Measurements from ENCODE around the gene SLC34A1.
"Not testable (repeated sequence)": the region's sequence is repeated elsewhere in the genome, so short reads cannot be mapped to it uniquely, and the experiment has no call there.

Gene SLC34A1

DNA sequence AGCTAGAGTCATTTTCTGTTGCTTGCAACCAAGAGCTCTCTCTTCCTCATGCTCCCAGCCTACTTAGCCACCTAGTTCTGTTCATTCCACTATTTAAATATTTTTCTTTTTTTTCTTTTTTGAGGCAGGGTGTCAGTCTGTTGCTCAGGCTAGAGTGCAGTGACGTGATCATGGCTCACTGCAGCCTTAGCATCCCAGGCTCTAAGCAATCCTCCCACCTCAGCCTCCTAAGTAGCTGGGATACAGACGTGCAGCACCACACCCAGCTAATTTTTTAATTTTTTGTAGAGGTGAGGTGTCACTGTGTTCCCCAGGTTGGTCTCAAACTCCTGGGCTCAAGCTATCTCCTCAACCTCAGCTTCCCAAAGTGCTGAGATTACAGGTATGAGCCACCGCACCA is 30.2 kb downstream of the SLC34A1 start:
- no peak for DNase-seq

DNA sequence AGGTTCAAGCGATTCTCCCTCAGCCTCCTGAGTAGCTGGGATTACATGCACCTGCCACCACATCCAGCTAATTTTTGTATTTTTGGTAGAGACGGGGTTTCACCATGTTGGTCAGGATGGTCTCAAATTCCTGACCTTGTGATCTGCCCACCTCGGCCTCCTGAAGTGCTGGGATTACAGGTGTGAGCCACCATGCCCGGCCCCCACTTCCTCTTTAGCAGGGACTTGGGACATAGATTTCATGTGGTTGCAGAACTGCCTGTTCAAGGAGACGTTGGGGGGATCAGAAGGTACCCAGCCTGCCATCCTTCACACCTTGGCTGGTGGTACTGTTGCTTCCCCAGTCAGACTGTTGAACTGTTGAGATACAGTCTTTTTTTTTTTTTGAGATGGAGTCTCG is 32.8 kb downstream of the SLC34A1 start:
- not testable (repeated sequence) for DNase-seq

DNA sequence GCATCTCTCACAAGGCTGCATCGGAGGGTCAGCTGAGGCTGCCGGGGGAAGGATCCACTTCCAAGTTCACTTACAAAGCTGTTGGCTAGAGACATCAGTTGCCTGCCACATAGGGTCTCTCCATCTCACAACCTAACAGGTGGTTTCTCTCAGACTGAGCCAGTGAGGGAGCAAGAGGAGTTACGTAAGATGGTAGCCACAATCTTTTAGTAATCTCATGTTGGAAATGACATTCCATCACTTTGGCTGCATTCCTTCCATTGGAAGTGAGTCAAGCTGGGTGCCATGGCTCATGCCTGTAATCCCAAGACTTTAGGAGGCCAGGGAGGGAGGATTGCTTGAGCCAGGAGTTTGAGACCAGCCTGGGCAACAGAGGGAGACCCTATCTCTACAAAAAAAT is 34.8 kb downstream of the SLC34A1 start:
- no peak for DNase-seq

DNA sequence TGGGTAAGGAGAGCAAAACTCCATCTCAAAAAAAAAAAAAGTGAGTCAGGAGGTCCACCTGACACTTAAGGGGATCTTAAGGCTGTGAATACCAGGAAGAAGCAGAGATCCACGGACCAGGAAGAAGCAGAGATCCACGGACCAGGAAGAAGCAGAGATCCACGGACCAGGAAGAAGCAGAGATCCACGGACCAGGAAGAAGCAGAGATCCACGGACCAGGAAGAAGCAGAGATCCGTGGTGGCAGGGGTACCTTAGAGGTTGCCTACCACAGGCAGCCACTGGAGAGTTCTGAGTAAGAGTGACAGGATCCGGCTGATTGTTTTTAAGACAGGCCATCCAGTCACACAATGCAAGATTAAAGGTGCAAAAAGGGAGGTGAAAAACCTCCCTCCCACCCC is 36.2 kb downstream of the SLC34A1 start:
- not testable (repeated sequence) for DNase-seq

DNA sequence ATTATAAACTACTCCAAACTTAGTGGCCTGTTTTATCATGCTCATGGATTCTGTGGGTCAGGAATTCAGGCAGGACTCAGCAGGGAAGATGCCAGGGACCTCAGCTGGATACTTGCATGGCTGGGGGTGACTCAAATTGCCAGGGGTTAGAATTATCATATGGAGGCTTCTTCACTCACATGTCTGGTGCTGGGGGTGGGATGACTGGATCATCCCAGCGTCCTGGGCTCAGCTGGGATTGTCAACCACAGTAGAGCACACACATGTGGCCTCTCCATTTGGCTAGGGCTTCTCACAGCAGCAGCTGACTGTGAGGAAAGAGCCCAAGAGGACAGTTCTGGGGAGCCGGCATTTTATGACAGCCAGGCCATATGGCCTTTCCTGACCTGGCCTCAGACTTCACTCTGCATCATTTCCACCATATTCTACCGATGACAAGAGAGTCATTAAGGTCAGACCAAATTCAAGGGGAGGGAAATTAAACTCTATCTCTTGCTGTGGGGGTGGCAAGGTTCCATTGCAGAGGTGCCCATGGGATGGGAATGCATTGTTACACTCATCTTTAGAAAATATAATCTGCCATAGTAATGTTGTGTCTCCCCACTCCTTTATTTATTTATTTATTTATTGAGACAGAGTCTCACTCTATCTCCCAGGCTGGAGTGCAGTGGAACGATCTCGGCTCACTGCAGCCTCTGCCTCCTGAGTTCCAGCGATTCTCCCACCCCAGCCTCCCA is 37.0 kb downstream of the SLC34A1 start:
- no peak for DNase-seq

DNA sequence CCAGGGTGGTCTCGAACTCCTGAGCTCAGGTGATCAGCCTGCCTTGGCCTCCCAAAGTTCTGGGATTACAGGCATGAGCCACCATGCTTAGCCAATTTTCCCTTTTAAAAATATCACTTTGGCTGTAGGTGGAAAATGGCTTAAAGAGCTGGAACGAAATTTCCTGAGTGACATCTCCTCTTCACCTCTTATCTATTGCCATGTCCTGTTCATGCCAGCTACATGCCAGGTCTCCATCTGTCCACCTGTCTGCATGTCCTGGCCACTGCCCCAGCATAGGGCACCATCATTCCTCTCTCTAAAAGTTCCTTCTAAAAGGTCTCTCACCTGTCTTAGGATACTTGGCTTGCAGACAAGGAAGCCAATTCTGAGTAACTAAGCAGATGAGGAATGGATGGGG is 39.4 kb downstream of the SLC34A1 start:
- no peak for DNase-seq

DNA sequence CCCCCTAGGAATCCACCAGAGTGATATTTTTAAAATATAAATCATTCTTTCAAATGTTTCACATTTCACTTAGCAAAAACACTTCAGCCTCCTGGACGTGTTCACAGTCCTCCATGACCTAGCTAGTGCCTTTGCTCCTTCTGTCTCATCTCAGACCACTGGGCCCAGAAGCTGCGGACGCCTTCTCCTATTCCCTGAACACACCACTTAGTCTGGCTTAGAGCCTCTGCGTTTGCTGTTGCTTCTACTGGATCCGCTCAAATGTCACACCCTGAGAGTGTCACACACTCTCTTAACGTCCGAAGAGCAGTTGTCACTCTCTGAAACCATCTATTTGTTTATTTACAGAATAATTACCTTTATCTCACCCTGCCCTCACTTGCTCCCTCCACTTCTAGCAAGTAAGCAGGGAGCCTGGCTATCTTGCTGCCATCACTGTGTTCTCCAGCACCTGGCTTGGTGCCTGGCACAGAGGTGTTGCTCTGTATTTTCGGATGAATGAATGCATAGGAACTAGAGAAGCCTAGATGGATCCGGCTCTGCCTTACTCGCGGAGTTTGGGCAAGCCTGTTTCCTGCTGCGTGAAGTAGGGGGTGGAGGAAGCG is 41.1 kb downstream of the SLC34A1 start:
- DNase-seq, result no peak

DNA sequence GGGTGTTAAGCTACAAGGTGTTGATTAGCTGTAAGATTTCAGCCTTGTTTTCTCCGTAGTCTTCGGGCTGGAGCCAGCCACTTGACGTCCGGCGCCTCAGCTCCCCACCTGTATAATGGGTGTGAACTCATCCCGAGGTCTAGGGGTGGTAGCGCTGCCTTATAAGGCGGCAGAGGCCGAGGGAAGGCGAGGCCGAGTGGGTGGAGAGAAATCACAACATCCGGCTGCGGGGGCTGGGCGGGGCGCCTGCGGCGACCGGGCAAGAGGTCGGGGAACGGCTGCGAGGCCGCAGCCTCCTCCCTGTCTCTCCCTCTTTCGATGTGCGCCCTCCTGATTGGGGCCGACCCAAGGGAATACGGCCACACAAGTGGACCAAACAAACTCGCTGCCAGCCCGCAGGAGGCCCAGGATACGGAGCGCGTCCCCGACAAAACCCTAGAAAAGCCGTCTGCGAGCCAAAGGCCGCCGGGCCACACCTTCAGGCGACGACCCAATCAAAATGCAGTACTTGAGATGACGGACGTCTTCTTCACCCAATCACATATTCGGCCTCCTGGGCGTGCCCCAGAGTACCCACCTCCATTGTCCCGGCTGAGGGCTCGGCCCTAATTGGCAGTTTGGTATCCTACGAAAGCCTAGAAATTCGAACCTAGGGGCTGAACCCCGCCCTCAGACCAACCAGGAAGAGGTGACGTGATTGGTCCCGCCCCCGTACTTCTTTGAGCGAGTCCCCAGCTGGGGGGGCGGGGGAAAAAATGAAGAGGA is 41.7 kb downstream of the SLC34A1 start:
- peak; percentile 99 for DNase-seq

DNA sequence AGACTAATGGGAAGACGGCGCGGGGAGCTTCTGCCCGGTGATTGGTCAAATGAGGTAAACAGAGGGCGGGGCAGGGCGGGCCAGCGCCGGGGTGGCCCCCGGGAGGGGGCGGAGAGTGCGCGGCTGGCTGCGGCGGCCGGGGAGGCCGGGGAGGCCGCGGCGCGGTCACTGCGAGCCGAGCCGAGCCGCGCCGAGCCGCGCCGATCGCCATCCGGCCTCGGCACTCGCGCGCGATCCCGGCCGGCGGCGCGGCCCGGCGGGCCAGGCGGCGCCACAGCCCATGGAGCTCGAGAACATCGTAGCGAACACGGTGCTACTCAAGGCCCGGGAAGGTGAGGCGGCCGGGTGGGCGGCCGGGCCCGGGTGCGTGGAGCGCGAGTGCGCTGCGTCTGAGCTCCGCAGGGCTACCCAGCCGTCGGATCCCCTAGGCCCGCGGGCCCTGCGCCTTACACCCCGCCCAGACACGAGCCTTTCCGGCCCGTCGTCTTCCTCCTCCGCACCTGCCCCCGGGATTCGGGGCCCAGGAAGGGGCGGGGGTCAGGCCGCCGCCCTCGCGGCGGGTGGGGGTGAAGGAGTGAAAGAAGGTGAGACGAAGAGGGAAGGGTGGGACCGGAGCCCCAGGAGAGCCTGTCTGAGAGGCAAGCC is 42.5 kb downstream of the SLC34A1 start, which contains the start of gene GRK6:
Gene GRK6 (plus strand): TSS at position 111 of the 645 bp plus-strand sequence. CDS start 170 bp downstream, at position 281.
- DNase-seq, result peak; percentile 57

DNA sequence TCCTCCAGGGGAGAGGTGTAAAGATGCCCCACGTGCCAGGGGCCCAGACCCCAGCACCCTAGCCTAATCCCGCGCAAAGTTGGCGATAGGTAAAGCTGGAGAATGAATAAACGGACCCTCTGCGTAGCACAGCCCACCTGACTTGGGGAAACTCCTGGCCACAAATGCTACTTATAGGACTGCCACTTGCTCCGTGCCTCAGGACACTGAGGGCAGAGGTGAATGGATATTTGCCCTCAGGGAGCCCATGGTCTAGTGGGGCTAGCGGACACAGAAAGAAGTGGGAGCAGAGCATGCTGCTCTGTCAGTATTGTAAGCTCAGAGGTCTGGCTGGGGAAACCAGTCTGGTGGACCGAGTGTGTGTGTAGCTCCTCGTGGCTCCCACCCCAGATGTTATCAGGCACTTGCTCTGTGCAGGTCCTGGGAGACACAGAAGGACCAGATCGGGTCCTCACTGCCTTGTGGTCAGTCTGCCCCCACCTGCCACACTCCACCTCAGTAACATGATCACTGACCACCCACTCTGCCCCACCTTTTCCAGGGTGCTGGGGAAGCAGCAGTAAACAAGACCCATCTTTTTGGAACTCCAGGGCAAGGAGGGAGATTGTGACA is 43.1 kb downstream of the SLC34A1 start:
- no peak for DNase-seq

DNA sequence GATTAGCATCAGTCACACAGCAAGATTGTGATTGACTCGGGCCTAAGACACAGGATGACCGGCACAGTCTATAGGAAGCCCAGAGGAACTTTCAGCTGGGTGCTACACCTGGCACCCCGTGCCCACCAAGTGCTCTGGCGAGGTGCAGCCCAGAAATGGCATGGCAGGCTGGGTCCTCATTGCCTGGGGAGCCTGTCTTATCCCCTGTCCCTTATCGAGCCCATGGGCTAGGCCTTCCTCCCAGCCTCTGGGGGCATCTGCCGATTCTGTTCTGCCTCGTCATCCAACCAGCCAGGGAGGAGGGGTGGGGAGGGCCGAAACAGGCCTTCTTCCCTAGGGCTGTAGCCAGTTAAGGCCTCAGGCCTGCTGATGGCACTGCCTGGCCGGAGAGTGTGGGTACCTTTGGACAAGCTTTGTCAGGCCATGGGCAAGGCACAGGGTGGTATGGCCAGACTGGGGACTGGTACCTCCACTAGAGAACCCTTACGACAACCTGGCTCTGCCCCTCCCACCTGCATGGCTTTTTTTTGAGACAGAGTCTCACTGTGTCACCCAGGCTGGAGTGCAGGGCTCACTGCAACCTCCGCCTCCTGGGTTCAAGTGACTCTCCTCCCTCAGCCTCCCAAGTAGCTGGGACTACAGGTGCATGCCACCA is 43.8 kb downstream of the SLC34A1 start:
- no peak for DNase-seq

DNA sequence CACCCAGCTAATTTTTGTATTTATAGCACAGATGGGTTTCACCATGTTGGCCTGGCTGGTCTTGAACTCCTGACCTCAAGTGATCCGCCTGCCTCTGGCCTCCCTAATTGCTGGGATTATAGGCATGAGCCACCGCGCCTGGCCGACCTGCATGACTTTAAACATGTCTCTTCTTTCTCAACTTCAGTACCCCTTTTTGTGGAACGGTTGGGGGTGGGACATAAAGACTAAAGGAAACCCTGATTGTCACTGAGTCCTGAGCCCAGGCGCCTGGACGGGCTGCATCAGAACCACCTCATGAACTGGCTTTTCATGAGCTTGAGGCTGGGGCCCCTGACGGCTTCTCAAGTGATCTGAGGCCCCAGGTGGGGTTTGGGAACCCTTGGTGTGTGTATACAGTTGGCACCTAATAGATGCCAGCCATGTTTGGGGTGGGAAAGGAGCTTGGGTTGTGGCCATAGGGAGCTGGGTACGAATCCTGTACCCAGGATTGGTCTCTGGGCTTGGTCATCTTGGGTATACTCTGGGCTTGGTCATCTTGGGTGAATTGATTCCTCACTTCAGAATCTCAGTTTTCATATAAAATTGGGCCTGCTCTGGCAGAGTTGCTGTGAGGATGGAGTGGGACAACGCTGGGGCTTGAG is 44.5 kb downstream of the SLC34A1 start:
- DNase-seq, result no peak

DNA sequence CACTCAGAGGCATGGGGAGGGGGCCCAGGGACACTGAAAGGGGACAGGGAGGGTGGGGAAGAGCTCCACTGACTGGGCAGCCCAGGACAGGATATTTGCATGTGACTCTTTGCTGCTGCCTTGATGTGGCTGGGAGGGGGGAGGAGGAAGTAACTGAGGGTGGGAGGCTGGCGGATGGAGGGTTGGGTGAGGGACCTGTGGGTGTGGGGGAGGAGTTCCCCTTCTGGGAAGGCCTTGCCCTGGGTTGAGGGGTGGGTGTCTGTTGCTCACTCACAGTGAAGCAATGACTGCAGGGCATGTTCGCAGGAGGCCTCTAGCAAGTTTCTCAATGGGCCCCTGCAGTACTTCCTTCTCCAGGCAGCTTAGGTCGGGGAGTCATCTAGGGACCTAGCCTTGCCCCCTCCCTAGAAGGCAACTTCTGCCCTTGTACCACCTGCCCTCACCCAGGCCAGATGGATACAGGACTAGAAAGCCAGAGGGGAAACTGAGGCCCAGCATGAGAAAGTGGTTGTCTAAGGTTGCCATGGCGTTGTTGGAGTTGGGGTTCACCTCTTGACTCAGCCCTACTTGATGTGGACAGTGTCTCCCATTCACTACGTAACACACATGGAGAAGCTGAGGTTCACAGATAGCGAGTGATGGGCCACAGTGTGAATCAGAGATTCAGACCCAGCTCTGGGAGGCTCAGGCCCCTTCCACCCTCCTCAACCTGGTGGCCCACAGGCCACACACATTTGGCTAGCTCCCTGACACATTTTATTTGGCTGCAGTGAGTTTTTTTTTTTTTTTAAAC is 45.2 kb downstream of the SLC34A1 start:
- peak; percentile 72 for DNase-seq

DNA sequence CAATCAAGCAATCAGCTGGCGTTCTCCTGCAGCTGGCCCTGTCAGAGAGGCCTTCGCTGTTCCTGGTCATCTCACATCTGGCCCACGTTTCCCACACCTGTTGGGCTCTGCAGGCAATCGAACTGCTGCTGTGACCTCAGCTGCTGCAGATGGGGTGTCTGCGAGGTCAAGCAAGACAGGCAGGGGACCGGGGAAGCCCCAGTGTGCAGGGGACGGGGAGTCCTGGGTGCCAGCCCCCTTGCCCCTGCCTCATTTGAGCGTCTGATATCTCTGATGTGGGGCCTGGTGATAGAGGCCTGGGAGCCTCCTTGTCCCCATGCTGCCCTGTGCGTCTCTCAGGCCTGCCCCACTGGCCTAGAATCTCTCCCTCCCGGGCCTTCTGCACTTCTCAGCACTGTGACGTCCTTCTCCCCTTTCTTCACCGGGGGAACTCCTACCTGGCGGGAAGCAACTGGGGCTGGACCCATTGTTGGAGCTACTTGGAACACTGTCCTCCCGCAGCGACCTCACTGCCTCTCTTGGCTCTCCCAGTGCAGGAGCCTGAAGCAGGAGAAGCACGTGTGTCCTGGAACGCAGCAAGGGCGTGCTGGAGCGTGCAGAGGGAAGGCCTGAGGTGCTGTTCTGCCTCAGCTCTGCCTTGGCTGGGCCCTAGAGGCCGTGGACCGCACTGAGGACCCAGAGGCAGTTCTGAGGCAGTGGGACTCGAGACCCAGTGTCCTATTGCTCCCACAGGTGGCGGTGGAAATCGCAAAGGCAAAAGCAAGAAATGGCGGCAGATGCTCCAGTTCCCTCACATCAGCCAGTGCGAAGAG is 46.1 kb downstream of the SLC34A1 start:
- DNase-seq, result no peak

DNA sequence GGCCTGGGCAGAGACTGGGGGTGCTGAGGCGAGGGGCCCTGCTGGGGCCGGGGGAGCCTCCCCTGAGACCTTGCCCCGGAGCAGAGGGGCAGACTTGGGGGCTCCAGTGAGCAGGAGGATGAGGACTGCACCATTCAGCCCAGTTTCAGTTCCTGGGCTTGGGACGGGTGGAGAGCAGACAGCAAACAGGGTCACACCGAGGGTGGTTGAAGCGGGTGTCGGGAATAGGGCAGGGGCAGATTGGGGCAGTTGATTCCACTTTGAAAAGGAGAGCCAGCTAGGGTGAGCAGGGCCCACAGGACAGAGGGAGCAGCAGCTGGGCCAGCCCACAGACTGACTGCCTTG is 46.7 kb downstream of the SLC34A1 start:
- DNase-seq, result no peak

DNA sequence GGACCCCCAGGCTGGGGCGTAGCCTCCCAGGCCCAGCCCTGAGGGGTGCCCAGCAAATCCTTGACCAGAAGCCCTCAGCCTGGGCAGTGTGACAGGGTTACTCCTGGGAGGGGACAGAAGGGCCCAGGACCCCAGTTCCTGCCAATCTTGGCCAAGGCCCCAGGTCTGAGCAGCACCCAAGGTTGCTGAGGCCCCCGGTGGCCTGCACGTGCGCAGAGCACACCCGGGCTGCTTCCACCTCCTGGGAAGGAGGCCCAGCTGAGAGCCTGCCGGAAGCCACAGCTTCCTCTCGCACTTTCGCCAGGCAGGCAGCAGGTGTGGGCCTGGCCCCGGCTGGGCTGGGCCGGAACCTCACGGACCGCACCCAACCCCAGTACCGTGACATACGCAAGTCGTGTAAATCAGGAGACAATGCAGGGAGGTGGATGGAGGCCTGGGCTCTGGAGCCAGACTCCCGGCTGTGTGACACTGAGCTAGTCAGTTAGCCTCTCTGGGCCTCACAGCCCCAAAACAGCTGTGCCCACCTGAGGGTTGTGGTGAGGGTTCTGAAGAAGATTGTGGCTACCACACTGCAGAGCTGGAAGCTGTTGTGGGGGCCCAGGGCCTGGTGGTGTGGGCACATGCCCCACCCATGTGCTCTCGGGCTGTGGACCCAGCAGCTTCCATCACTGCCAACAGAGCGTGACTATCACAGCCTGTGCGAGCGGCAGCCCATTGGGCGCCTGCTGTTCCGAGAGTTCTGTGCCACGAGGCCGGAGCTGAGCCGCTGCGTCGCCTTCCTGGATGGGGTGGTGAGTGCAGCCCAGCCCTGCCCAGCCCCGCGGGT is 47.3 kb downstream of the SLC34A1 start:
- peak; percentile 55 for DNase-seq

DNA sequence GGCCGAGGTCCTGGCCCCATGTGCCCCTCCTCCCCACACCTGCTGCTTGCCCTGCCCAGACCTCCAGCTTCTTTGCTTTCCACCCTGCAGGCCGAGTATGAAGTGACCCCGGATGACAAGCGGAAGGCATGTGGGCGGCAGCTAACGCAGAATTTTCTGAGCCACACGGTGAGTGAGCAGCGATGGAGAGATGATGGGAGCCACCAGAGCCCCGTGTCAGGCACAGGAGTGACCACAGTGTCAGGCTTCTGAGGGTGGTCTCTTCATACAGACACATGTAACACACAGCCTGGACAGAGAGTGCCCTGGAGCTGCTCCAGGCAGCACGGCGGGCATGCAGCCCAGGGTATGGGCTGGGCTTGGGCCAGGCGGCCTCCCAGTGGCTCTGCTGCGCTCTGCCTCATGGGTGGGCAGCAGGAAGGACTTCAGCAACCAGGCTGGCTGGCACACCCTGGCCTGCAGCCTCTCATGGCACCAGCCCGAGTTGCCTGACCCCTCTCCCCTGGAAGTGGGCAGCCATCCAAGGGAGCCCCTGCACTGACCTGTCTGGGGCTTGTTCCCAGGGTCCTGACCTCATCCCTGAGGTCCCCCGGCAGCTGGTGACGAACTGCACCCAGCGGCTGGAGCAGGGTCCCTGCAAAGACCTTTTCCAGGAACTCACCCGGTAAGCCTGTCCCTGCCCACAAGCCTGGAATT is 48.1 kb downstream of the SLC34A1 start:
- no peak for DNase-seq

DNA sequence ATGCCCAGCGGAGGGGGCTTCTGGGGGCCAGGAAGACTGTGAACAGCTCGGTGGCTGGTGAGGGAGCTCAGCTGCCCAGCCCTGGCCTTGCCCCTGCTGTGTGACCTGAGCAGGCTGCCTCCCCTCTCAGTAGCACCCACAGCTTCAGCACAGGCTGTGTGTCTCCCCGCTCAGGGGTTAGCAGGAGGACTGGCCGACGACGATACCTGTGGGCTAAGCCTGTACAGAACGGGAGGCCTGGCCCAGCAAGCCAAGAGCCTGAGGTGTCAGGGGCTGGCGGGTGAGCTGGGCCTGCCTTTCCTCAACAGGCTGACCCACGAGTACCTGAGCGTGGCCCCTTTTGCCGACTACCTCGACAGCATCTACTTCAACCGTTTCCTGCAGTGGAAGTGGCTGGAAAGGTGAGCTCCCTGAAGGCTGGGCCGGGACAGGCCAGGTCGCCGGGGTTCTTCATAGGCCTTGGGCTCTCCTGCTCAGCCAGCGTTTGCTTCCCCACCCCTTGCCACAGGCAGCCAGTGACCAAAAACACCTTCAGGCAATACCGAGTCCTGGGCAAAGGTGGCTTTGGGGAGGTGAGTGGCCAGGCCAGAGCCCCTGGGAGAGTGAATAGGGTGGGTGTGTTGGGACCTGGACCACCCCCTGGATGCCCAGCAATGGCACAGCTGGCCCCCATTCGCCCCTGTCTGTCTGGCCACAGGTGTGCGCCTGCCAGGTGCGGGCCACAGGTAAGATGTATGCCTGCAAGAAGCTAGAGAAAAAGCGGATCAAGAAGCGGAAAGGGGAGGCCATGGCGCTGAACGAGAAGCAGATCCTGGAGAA is 48.8 kb downstream of the SLC34A1 start:
- DNase-seq, result no peak
